Kidney epithelial cell (primary cell): ENCODE data around the gene ST6GAL1. TPM values are rescaled to one million over a fixed set of nuclear protein-coding genes. Genes with fewer than 3 reads are reported as not detected.

Experiments used
- DNase-seq: peaks from one replicate; pipeline ENCODE4 v3.0.0-alpha.2; 2010; ENCODE audit warnings: low read depth
- H3K27me3 ChIP-seq: 2 replicates; pipeline ENCODE4 v1.6.0; 2011; ENCODE audit warnings: low read length; ENCODE audit not compliant: control insufficient read depth, insufficient read depth
- H3K36me3 ChIP-seq: 2 replicates; pipeline ENCODE4 v1.5.1; 2011; ENCODE audit warnings: low read length; ENCODE audit not compliant: control insufficient read depth, insufficient read depth
- H3K4me3 ChIP-seq: 2 replicates; pipeline ENCODE4 v1.5.1; 2011; ENCODE audit warnings: low read depth, mild to moderate bottlenecking, control low read depth, low read length
- CTCF ChIP-seq: IDR thresholded peaks from 2 replicates; pipeline ENCODE4 v1.5.1; 2011; ENCODE audit warnings: mild to moderate bottlenecking, moderate library complexity, low read length, control low read depth, inconsistent platforms; ENCODE audit not compliant: insufficient read depth, poor library complexity, severe bottlenecking
- total RNA-seq: library from RNA; depleted of rRNA; stranded (reverse); fragments of >200 nt; gene quantifications from 2 replicates; pipeline ENCODE4 v1.2.3, GENCODE V29; 2015

ST6GAL1 gene
- total RNA-seq, 1 donor from 2014 or later: 44.7 TPM

- Histone ChIP-seq H3K4me3 (no peak overlapping the region), H3K36me3 (no peaks in the 10 kb centered on the region), H3K27me3 (no peaks in the 10 kb centered on the region)
- no peak for DNase-seq
- no peak for TF ChIP-seq CTCF
Measured at GRCh38 chr3:187103251-187103650, 172.9 kb downstream of the ST6GAL1 start.

DNA sequence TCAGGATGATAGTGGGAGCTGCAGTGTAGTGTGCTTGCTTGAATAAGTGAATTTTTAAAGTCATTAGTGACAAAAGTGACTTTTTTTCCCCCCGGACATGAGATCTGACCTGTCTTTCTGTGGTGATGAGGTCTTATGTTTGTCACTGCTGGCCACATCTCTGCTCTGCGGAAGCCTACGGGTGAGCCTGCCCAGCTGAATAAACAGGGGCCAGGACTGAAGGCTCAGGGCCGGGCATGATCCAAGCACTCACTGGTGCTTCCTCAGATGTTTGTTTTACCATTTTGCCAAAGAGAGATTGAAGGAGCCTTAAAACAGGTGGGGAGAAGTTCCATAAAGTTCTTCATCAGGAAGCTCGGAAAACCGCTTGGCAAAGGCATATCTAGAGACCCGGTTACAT, 174.0 kb downstream of the ST6GAL1 start:
- Histone ChIP-seq H3K27me3 (no peaks in the 10 kb centered on the region), H3K4me3 (no peak overlapping the region), H3K36me3 (no peaks in the 10 kb centered on the region)
- no peak for TF ChIP-seq CTCF
- no peak for DNase-seq

DNA sequence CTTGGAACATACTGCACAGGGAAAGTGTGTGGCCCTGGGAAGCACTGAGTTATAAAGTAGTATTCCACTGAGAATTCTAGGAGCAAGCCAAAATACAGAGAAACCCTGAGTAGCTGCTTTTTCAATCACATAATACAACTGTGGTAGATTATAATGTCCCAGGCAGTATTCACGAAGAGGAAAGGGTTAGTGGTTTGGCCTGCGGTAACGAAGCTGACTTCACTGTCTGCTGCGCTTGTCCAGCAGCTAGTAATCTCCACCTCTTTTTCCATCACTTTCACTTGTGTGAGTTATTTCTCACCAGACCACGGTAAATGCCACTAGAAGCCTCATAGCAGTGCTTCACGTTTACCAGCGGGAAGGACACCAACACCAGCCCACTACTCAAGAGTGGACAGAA, 174.6 kb downstream of the ST6GAL1 start:
- Histone ChIP-seq H3K4me3 (no peak overlapping the region), H3K36me3 (no peaks in the 10 kb centered on the region), H3K27me3 (no peaks in the 10 kb centered on the region)
- no peak for DNase-seq
- no peak for TF ChIP-seq CTCF

DNA sequence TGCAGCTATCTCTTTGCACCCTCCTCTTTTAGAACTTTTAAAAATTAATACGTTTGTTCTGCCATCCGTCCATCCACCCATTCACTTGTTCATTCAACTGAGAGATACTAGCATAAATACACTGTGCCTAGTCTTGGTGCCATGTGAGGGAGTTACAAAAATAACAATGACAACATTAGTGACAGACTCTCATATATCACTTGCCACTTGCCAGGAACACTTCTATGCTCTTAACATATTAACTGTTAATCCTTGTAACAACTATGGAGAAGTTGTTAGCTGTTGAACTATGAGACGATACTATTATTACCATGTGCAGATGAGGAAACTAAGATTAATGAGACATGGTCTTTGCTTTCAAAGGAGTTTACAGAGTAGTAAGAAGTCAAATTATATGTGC, 175.4 kb downstream of the ST6GAL1 start:
- no peak for DNase-seq
- H3K27me3 ChIP-seq: no peaks in the 10 kb centered on the region
- no peak for TF ChIP-seq CTCF
- H3K4me3 ChIP-seq: no peak overlapping the region
- no peaks in the 10 kb centered on the region for H3K36me3 ChIP-seq

- no peak overlapping the region for H3K4me3 ChIP-seq
- no peaks in the 10 kb centered on the region for H3K36me3 ChIP-seq
- no peaks in the 10 kb centered on the region for H3K27me3 ChIP-seq
- no peak for TF ChIP-seq CTCF
- no peak for DNase-seq
Measured at GRCh38 chr3:187107989-187108388, 177.7 kb downstream of the ST6GAL1 start.

- no peak for TF ChIP-seq CTCF
- H3K27me3 ChIP-seq: no peaks in the 10 kb centered on the region
Measured at GRCh38 chr3:187110156-187110555, 179.8 kb downstream of the ST6GAL1 start.

More at GRCh38 chr3:187110156-187110555, 179.8 kb downstream of the ST6GAL1 start:
- Histone ChIP-seq H3K36me3 (no peaks in the 10 kb centered on the region), H3K4me3 (no peak overlapping the region)
- no peak for DNase-seq
